ENCODE measurements around the gene PEX3.

PEX3 gene

DNA sequence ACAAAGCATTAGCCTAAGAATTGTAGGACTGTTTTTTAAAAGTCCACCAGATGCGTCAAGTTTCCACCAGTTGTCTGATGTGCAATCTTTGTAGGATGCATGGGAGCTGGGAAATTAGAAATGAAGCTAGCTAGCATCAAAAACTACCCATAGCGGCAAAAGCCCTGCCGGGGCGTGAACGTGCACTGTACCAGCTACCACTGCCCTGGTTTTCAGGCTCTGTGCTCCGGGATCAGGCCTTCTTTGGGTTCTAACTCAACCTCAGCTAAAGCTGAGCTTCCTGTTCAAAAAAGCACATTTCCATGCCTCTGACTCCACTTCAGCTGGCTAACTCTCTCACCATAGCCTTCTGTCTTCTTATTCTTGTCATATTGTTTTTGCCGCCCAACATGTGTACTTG, 87.8 kb downstream of the PEX3 start:
- no peak for DNase-seq (ENCODE audit: low read depth in 2 of 2)

GRCh38 chr6:143539106-143539505, 88.5 kb downstream of the PEX3 start:
- DNase-seq (ENCODE audit: low read depth in 2 of 2) = no peak

DNA sequence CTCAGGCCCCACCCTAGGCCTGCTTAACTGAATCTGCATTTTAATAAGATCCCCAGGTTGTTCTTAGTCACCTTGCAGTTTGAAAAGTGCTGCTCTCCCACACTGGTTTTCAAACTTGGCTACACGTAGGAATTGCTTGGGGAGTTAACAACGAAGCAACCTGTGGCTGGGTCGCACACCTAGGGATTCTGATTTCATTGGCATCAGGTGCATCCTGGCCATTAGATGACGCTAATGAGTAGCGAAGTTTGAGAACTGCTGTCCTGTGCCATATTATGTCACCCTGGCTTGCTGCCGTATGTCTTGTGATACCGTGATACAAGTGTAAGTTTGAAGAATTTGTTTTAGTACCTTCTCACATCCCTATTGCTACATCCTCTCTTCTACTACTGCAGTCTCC, 89.1 kb downstream of the PEX3 start:
- DNase-seq (ENCODE audit: low read depth in 2 of 2) = no peak

- DNase-seq (ENCODE audit: low read depth in 2 of 2) = no peak
Observed at GRCh38 chr6:143540192-143540591, 89.6 kb downstream of the PEX3 start.
